BE2C (cell line): Measurements from ENCODE around the gene PICK1.
A peak's percentile ranks its signal among the peaks of the same experiment; 100 is the strongest.

Source experiments
- DNase-seq: peaks from one replicate; pipeline ENCODE4 v3.0.0-alpha.2; 2020
- H3K27me3 ChIP-seq: fragments of 250-450 bp; sonication (Bioruptor Pico); 2 replicates; pipeline ENCODE4 v1.5.1; 2020; ENCODE audit warnings: mild to moderate bottlenecking
- H3K36me3 ChIP-seq: fragments of 250-450 bp; sonication (Bioruptor Pico); 2 replicates; pipeline ENCODE4 v1.5.1; 2020; ENCODE audit warnings: mild to moderate bottlenecking
- H3K4me1 ChIP-seq: fragments of 250-450 bp; sonication (Bioruptor Pico); 2 replicates; pipeline ENCODE4 v1.5.1; 2020
- H3K4me3 ChIP-seq: 2 replicates; pipeline ENCODE4 v1.5.1; 2011; ENCODE audit warnings: low read depth, low read length
- H3K9me3 ChIP-seq: fragments of 250-450 bp; sonication (Bioruptor Pico); 2 replicates; pipeline ENCODE4 v1.5.1; 2020
- CTCF ChIP-seq: IDR thresholded peaks from 2 replicates; pipeline ENCODE4 v1.5.1; 2012; ENCODE audit warnings: mild to moderate bottlenecking, low read depth, low read length

PICK1 gene

GRCh38 chr22:38097058-38097457 lies 39.9 kb downstream of the PICK1 start:
- Histone ChIP-seq H3K36me3 (no peaks in the 10 kb centered on the region), H3K4me1 (no peaks in the 10 kb centered on the region), H3K27me3 (no peaks in the 10 kb centered on the region), H3K9me3 (no peaks in the 10 kb centered on the region), H3K4me3 (no peak overlapping the region)
- no peak for TF ChIP-seq CTCF
- DNase-seq = no peak

GRCh38 chr22:38097557-38098409 lies 40.6 kb downstream of the PICK1 start:
- peak; percentile 12 for DNase-seq
- H3K36me3 ChIP-seq = no peaks in the 10 kb centered on the region
- H3K4me3 ChIP-seq = no peak overlapping the region
- H3K27me3 ChIP-seq = no peaks in the 10 kb centered on the region
- TF ChIP-seq CTCF = no peak
- H3K9me3 ChIP-seq = no peaks in the 10 kb centered on the region
- H3K4me1 ChIP-seq = no peaks in the 10 kb centered on the region

DNA sequence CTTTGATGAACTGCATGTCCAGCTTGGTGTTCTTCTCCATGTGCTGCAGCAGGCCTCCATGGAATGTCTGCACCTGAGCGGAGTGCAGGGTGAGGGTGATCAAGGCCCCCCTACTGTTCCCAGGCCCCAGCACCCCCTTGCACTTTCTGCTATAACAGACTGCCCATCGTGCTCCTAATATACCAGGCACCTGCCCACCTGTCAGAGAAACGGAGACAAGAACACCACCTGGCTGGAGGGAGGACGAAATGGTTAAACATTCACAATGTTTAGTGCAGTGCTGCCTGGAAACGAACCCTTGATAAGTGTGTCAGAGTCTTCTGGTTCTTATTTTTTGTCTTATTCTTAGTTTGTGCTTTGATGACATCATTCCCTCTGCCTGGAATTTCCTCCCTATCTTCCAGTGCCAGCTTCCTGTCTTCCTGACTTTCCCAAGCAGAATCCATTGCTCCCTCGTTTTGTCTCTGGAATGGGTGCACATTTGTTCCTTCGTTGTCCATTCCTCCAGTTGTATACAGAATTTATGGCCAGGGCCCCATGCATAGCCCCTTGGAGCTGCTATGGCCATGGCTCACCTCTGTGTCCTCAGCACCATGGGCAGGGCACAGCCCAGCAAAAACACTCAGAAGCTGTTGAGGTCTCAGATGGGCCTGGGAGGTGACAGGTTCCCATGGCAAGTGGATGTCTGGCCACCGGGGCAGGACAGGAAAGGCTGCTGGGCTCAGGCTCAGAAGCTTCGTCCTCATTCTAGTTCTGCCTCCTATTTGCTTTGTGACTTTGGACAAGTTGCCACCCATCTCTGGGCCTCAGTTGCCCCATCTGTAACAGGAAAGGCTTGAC lies 41.4 kb downstream of the PICK1 start:
- DNase-seq = no peak
- no peak for TF ChIP-seq CTCF
- H3K27me3 ChIP-seq = no peaks in the 10 kb centered on the region
- no peaks in the 10 kb centered on the region for H3K9me3 ChIP-seq
- no peaks in the 10 kb centered on the region for H3K4me1 ChIP-seq
- H3K4me3 ChIP-seq = no peak overlapping the region
- no peaks in the 10 kb centered on the region for H3K36me3 ChIP-seq

DNA sequence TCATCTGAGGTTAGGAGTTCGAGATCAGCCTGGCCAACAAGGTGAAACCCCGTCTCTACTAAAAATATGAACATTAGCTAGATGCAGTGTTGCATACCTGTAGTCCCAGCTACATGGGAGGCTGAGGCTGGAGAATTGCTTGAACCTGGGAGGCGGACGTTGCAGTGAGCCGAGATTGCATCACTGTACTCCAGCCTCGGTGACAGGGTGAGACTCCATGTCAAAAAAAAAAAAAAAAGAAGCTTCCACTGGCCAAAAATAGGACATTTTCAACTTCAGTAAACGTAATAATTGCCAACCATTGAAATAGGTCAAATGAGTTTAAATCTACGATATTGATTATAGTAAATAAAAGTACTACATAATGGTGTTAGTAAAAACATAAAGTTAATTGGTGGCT lies 46.4 kb downstream of the PICK1 start:
- no peaks in the 10 kb centered on the region for H3K36me3 ChIP-seq
- DNase-seq = no peak
- H3K27me3 ChIP-seq = no peaks in the 10 kb centered on the region
- no peak for TF ChIP-seq CTCF
- no peaks in the 10 kb centered on the region for H3K9me3 ChIP-seq
- H3K4me3 ChIP-seq = no peak overlapping the region
- no peaks in the 10 kb centered on the region for H3K4me1 ChIP-seq

DNA sequence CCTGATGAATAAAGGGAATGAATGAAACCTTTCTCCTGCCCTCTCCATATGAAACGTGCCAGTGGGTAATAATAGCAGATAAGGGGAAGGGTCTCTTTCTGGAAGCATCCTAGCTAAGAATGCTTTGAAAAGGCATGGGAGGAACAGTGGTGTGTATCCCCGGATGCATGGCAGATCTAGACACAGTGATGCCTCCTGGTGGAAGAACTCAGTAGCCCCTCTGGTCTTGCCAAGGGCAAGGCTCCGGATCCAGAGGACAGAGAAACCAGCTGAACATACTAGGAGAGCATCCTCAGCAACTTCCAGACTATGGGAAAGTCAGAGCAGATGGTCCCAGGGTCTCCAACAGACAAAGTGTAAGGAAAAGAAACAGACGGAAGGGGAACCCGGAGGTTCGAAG lies 46.9 kb downstream of the PICK1 start:
- Histone ChIP-seq H3K4me1 (no peaks in the 10 kb centered on the region), H3K36me3 (no peaks in the 10 kb centered on the region), H3K27me3 (no peaks in the 10 kb centered on the region), H3K9me3 (no peaks in the 10 kb centered on the region), H3K4me3 (no peak overlapping the region)
- no peak for DNase-seq
- TF ChIP-seq CTCF = peak; percentile 56
